NK-92 (cell line): Measurements from ENCODE around the gene FOSL1.
A peak's percentile ranks its signal among the peaks of the same experiment; 100 is the strongest.

Experiments
- DNase-seq: peaks from one replicate; lab custom pipeline; 2025; ENCODE audit not compliant: unreplicated experiment; lab: John Stamatoyannopoulos, UW

FOSL1 gene

GRCh38 chr11:65882120-65883057, 17.8 kb downstream of the FOSL1 start:
- DNase-seq = no peak

GRCh38 chr11:65880844-65881421, 19.3 kb downstream of the FOSL1 start:
- no peak for DNase-seq

GRCh38 chr11:65880027-65880426, 20.2 kb downstream of the FOSL1 start:
- no peak for DNase-seq

GRCh38 chr11:65879617-65880016, 20.6 kb downstream of the FOSL1 start, which contains the start of gene CTSW:
TSS of gene CTSW (plus strand) at chr11:65879837. CDS start at chr11:65879855, 18 bp downstream.
- DNase-seq = no peak

- peak; percentile 63 for DNase-seq
These were observed 26.7 kb downstream of the FOSL1 start for GRCh38 chr11:65873318-65874156.

- no peak for DNase-seq
These were observed 27.4 kb downstream of the FOSL1 start, which contains the start of gene EFEMP2 for GRCh38 chr11:65872586-65873317. TSS of gene EFEMP2 (minus strand) at chr11:65872800. CDS start at chr11:65872354, 446 bp downstream.

- no peak for DNase-seq
These were observed 28.2 kb downstream of the FOSL1 start for GRCh38 chr11:65871811-65872548.

- DNase-seq = no peak
These were observed 29.2 kb downstream of the FOSL1 start for GRCh38 chr11:65870706-65871681.

GRCh38 chr11:65870307-65870658, 29.9 kb downstream of the FOSL1 start:
- no peak for DNase-seq

GRCh38 chr11:65869643-65870306, 30.4 kb downstream of the FOSL1 start:
- DNase-seq = no peak

- no peak for DNase-seq
These were observed 31.3 kb downstream of the FOSL1 start for GRCh38 chr11:65868907-65869306.

GRCh38 chr11:65868076-65868667, 32.0 kb downstream of the FOSL1 start:
- no peak for DNase-seq

- no peak for DNase-seq
These were observed 32.7 kb downstream of the FOSL1 start for GRCh38 chr11:65867284-65868071.

GRCh38 chr11:65866509-65867283, 33.5 kb downstream of the FOSL1 start:
- DNase-seq = no peak

GRCh38 chr11:65865550-65866172, 34.5 kb downstream of the FOSL1 start:
- no peak for DNase-seq
